Neural crest cell (in vitro differentiated cells): Measurements from ENCODE around the gene DISP2. TPM values are rescaled to one million over a fixed set of nuclear protein-coding genes. Genes with fewer than 3 reads are reported as not detected.

Experiments used
- DNase-seq: peaks from one replicate; pipeline ENCODE4 v3.0.0; 2021; ENCODE audit warnings: low read depth, mixed read lengths, low spot score
- H3K27ac Mint-ChIP-seq: one replicate; pipeline ENCODE4 v1.8.0; 2021; ENCODE audit warnings: mild to moderate bottlenecking, mixed read lengths; ENCODE audit not compliant: unreplicated experiment
- H3K27me3 Mint-ChIP-seq: 2 replicates; pipeline ENCODE4 v1.8.0; 2021; ENCODE audit warnings: low read depth, mild to moderate bottlenecking, mixed read lengths
- H3K36me3 Mint-ChIP-seq: 2 replicates; pipeline ENCODE4 v1.8.0; 2021; ENCODE audit warnings: low read depth, mild to moderate bottlenecking, mixed read lengths
- H3K4me1 Mint-ChIP-seq: 2 replicates; pipeline ENCODE4 v1.8.0; 2021; ENCODE audit warnings: mixed read lengths
- H3K4me3 Mint-ChIP-seq: one replicate; pipeline ENCODE4 v1.8.0; 2021; ENCODE audit warnings: mild to moderate bottlenecking, mixed read lengths
- H3K9me3 Mint-ChIP-seq: 2 replicates; pipeline ENCODE4 v1.8.0; 2021; ENCODE audit warnings: mixed read lengths
- total RNA-seq: library from RNA; stranded (reverse); gene quantifications from 2 replicates; pipeline ENCODE4 v1.2.1, GENCODE V29; 2021
- TF ChIP-seq, protein P1 (sequence below): fragments of 200-600 bp; sonication (generic); conservative IDR thresholded peaks from 2 replicates; pipeline ENCODE4 v1.5.0; 2021; ENCODE audit warnings: antibody characterized with exemption, mild to moderate bottlenecking

The DISP2 gene
- total RNA-seq, 1 donor from 2014 or later = 3.1 TPM

DNA sequence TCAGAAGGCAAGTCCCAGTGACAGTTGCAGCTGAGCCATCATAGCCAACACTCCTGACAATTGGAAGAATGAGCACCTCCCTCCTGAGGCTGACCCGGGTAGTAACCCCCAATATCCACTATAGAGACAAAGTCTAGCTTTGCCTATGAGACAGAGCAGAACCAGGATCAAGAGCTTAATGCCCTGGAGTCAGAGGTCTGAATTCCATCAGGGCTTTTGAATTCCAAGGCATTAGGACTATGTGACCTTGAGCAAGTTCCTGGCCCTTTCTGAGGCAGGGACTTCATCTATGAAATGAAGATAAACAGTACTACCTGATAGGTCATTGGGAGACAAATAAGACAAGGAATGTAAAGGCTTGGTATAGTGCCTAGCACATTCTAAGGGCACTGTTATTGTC lies 37.6 kb upstream of the DISP2 start:
- TF ChIP-seq, protein P1, sequence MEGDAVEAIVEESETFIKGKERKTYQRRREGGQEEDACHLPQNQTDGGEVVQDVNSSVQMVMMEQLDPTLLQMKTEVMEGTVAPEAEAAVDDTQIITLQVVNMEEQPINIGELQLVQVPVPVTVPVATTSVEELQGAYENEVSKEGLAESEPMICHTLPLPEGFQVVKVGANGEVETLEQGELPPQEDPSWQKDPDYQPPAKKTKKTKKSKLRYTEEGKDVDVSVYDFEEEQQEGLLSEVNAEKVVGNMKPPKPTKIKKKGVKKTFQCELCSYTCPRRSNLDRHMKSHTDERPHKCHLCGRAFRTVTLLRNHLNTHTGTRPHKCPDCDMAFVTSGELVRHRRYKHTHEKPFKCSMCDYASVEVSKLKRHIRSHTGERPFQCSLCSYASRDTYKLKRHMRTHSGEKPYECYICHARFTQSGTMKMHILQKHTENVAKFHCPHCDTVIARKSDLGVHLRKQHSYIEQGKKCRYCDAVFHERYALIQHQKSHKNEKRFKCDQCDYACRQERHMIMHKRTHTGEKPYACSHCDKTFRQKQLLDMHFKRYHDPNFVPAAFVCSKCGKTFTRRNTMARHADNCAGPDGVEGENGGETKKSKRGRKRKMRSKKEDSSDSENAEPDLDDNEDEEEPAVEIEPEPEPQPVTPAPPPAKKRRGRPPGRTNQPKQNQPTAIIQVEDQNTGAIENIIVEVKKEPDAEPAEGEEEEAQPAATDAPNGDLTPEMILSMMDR = no peak
- Mint-ChIP-seq H3K36me3 (no peaks in the 10 kb centered on the region), H3K9me3 (no peaks in the 10 kb centered on the region), H3K4me3 (no peak overlapping the region), H3K4me1 (peaks cover 17% of the 10 kb centered on the region), H3K27me3 (peaks cover 51% of the 10 kb centered on the region), H3K27ac (no peak overlapping the region)
- DNase-seq = no peak

DNA sequence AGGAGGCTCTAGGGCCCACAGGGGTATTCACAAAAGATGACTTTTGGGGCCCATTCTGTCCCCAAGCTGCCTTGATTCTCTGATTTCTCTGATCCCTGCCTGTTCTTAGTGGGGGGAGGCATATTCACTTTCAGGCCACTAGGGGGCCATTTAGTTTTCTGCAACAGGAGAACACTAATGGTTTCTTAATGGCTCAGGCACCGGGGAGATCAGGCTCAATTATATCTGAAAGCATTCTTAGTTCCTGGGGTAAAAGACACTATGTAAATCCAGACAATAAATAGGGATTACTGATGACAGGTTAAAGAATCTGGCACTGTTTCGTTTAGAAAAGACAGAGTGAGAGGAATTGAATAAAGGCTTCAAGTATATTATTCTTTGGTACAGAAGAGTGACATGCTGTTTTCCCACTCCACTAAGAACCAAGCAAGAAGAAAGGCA lies 37.1 kb upstream of the DISP2 start:
- Mint-ChIP-seq H3K27ac (no peak overlapping the region), H3K4me1 (peaks cover 19% of the 10 kb centered on the region), H3K4me3 (peak overlapping the region; percentile 47), H3K27me3 (peaks cover 45% of the 10 kb centered on the region), H3K9me3 (no peaks in the 10 kb centered on the region), H3K36me3 (no peaks in the 10 kb centered on the region)
- TF ChIP-seq, protein P1 = peak; percentile 93
- DNase-seq = no peak

DNA sequence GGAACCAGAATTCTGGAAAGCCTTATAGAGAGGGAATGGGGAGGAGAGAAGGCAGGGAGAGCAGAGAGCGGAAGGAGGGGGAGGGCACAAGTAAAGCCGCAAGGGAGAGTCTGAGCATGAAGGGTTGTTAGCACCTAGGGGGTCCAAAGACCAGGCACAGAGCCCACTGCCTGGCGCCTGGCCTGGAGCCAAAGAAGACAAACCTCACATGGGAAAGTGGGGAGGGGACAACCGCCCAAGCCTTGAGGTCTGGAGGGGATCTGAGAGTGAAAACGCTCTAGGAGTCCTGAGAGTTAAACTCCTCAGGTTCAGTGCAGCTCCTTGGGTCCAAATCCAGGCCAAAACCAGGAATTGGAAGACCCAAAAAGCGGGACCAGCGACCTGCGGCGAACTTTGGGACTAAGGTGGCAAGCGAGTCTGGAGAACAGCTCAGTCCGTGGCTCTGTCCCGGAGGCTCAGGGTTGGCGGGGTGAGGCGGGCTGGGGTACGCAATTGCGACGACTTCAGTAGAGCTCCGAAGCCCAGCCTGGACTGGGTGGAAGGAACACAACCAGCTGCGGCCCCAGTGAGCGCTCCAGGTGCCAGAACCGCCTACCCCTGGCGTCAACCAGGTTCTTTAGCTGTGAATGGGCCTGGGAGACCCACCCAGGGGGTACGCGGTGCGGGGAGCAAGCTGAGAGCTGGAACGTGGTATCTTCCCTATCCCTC lies 35.3 kb upstream of the DISP2 start:
- H3K36me3 Mint-ChIP-seq = no peaks in the 10 kb centered on the region
- no peaks in the 10 kb centered on the region for H3K9me3 Mint-ChIP-seq
- DNase-seq = no peak
- TF ChIP-seq, protein P1 = no peak
- H3K4me3 Mint-ChIP-seq = peak overlapping the region; percentile 82
- H3K4me1 Mint-ChIP-seq = peaks cover 36% of the 10 kb centered on the region
- peaks cover 33% of the 10 kb centered on the region for H3K27me3 Mint-ChIP-seq
- no peak overlapping the region for H3K27ac Mint-ChIP-seq

DNA sequence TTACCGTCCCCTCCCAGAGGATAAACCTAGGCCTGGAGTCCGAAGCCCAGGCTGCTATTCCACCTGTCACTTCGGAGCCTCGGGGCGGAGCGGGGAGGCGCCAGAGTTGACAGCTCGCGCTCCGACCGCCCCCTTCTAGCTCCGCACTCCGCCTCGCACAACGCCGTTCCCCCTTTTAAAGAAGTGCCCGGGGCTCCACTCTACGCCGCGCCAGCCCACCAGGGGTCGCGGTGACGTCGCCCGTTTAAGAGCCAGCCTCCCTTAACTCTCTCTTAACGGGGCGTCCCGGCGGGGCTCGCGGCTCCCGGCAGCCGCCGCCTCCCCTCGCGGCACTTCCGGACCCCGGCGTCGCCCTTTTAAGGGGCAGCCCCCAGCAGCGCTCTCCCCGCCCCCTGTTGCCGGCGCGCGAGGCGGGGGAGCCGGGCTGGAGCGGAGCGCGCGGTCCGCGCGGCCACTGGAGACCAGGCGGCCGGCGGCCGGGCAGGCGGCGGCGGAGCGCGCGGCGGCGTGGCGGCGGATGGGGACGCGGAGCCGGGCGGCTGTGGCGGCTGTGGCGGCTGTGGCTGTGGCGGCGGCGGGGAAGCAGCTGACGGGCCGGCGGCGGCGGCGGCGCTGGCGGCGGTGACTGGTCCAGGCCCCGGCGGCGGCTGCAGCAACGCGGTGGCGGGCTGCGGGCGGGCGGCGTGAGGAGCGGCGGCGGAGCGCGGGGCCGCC lies 34.6 kb upstream of the DISP2 start, which contains the start of gene INAFM2:
TSS of gene INAFM2 (plus strand) at position 454 of the 714 bp plus-strand sequence. CDS start 364 bp downstream, outside the sequence.
- peak within 1 kb of the TSS; percentile 88 for H3K4me3 Mint-ChIP-seq
- H3K36me3 Mint-ChIP-seq = no peaks in the 10 kb centered on the region
- no peaks in the 10 kb centered on the region for H3K9me3 Mint-ChIP-seq
- peak; percentile 91 for DNase-seq
- H3K27ac Mint-ChIP-seq = no peak within 1 kb of the TSS
- H3K27me3 Mint-ChIP-seq = peaks cover 29% of the 10 kb centered on the region
- TF ChIP-seq, protein P1 = peak; percentile 76
- H3K4me1 Mint-ChIP-seq = peaks cover 43% of the 10 kb centered on the region

DNA sequence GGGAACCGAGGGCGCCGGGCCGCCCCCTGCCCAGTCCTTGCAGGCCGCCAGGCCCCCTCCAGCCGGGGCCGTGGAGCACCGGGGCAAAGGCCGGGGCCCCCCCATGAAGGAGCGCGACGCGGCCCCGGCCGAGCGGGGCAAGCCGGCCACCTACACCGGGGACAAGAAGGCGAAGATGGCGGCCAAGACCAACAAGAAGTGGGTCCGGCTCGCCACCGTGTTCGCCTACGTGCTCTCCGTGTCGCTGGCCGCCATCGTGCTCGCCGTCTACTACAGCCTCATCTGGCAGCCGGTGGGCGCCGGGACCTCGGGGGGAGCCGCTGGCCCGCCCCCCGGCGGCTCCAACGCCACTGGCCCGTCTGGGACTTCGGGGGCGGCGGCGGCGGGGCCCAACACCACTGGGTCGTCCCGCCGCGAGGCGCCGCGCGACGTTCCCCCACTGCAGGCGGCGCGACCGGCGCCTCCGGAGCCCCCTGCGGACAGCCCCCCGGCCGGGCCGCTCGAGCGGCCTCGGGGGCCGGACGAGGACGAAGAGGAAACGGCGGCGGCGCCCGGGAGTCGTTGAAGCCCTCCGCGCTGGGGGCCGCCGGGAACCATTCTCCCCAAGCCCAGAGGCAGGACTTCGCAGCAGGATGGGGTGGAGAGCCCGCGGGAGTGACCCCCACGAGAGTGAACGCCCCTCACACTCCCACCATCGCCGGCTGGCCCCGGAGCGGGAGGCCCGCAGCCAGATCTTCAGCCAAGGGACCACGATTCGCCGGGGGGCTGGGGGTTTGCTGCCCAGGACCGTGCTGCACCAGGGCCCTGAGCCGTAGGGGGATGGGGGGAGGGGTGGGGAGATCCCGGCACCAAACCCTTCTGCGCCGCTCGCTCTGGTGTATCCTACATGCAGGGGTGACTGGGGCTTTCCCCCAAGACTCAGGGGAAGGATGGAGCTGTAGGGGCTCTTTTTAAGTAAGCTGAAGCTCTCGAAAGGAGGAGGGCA lies 33.8 kb upstream of the DISP2 start:
- Mint-ChIP-seq H3K36me3 (no peaks in the 10 kb centered on the region), H3K9me3 (no peaks in the 10 kb centered on the region), H3K27me3 (peaks cover 29% of the 10 kb centered on the region), H3K27ac (no peak overlapping the region), H3K4me1 (peaks cover 51% of the 10 kb centered on the region), H3K4me3 (peak overlapping the region; percentile 88)
- TF ChIP-seq, protein P1 = no peak
- no peak for DNase-seq
